Measurements from ENCODE around the gene AFAP1L2. TPM values are rescaled to one million over a fixed set of nuclear protein-coding genes. Genes with fewer than 3 reads are reported as not detected.

The AFAP1L2 gene
- total RNA-seq, 2 experiments from 2014 or later, result 2.3 to 8.6 TPM

- H4K20me1 ChIP-seq (ENCODE audit: insufficient read depth, low read length), result no peaks in the 10 kb centered on the region
- DNase-seq (ENCODE audit: low spot score), result no peak
- H3K4me1 ChIP-seq (ENCODE audit: insufficient read depth, low read length, poor library complexity, severe bottlenecking), result no peaks in the 10 kb centered on the region
- no peak overlapping the region for H3K27ac ChIP-seq (ENCODE audit: low read depth, low read length, poor library complexity, severe bottlenecking)
- TF ChIP-seq CTCF (conservative IDR thresholded peaks at IDR 0.05; ENCODE audit: low read length), result no peak
- TF ChIP-seq EZH2phosphoT487 (IDR thresholded peaks at IDR 0.05; ENCODE audit: borderline replicate concordance, low read depth, low read length), result no peak
- H2AFZ ChIP-seq (ENCODE audit: low read length), result no peak overlapping the region
- H3K9me3 ChIP-seq (ENCODE audit: low read length), result no peaks in the 10 kb centered on the region
- ChIA-PET CTCF (ENCODE audit: unreplicated experiment) (no interaction called here), POLR2A (interaction anchor here (0.7 kb wide), 1 partner anchor 265 kb away, joined by 3 read pairs; no protein-coding TSS in a partner anchor)
- BruUV-seq (replicated peaks), result no TSS peak
- H3K9me2 ChIP-seq (ENCODE audit: insufficient read depth, low read length), result no peaks in the 10 kb centered on the region
- no peak overlapping the region for H3K4me3 ChIP-seq (ENCODE audit: low read depth, low read length, poor library complexity, severe bottlenecking)
- intact Hi-C loops (cut with micrococcal nuclease; ENCODE audit: unreplicated experiment), result no loop called here
- no peaks in the 10 kb centered on the region for H3K79me2 ChIP-seq (ENCODE audit: insufficient read depth, low read depth, low read length)
- H3K36me3 ChIP-seq (ENCODE audit: insufficient read depth, low read length), result no peaks in the 10 kb centered on the region
- H3K4me2 ChIP-seq (ENCODE audit: low read length), result no peak overlapping the region
Observed at GRCh38 chr10:114368057-114368391, 36.3 kb downstream of the AFAP1L2 start.

- TF ChIP-seq EZH2phosphoT487 (IDR thresholded peaks at IDR 0.05; ENCODE audit: borderline replicate concordance, low read depth, low read length), result no peak
- TF ChIP-seq CTCF (conservative IDR thresholded peaks at IDR 0.05; ENCODE audit: low read length), result no peak
- intact Hi-C loops (cut with micrococcal nuclease; ENCODE audit: unreplicated experiment), result no loop called here
- CTCF ChIA-PET (ENCODE audit: unreplicated experiment), result no interaction called here
- no peaks in the 10 kb centered on the region for H3K9me3 ChIP-seq (ENCODE audit: low read length)
- H3K27ac ChIP-seq (ENCODE audit: low read depth, low read length, poor library complexity, severe bottlenecking), result no peak overlapping the region
- H3K79me2 ChIP-seq (ENCODE audit: insufficient read depth, low read depth, low read length), result no peaks in the 10 kb centered on the region
- H3K4me1 ChIP-seq (ENCODE audit: insufficient read depth, low read length, poor library complexity, severe bottlenecking), result no peaks in the 10 kb centered on the region
- H2AFZ ChIP-seq (ENCODE audit: low read length), result no peak overlapping the region
- no peaks in the 10 kb centered on the region for H3K36me3 ChIP-seq (ENCODE audit: insufficient read depth, low read length)
- DNase-seq (ENCODE audit: low spot score), result no peak
- no peak overlapping the region for H3K4me3 ChIP-seq (ENCODE audit: low read depth, low read length, poor library complexity, severe bottlenecking)
- POLR2A ChIA-PET, result interaction anchor here (0.6 kb wide), 2 partner anchors 52 to 668 kb away, joined by 3 read pairs; no protein-coding TSS in a partner anchor
- H3K4me2 ChIP-seq (ENCODE audit: low read length), result no peak overlapping the region
- BruUV-seq (replicated peaks), result no TSS peak
- H4K20me1 ChIP-seq (ENCODE audit: insufficient read depth, low read length), result no peaks in the 10 kb centered on the region
- no peaks in the 10 kb centered on the region for H3K9me2 ChIP-seq (ENCODE audit: insufficient read depth, low read length)
Observed at GRCh38 chr10:114367351-114368056, 36.8 kb downstream of the AFAP1L2 start.

GRCh38 chr10:114364726-114365125 is 39.6 kb downstream of the AFAP1L2 start:
- CTCF ChIA-PET (ENCODE audit: unreplicated experiment), result no interaction called here
- no TSS peak for BruUV-seq (replicated peaks)

More at GRCh38 chr10:114364726-114365125, 39.6 kb downstream of the AFAP1L2 start:
- no peak overlapping the region for H3K4me2 ChIP-seq (ENCODE audit: low read length)
- no peak overlapping the region for H3K4me3 ChIP-seq (ENCODE audit: low read depth, low read length, poor library complexity, severe bottlenecking)
- POLR2A ChIA-PET, result interaction anchor here (0.5 to 0.6 kb wide), 2 partner anchors 240 to 1653 kb away, joined by 3 read pairs; no protein-coding TSS in a partner anchor
- DNase-seq (ENCODE audit: low spot score), result no peak
- H3K36me3 ChIP-seq (ENCODE audit: insufficient read depth, low read length), result no peaks in the 10 kb centered on the region
- H3K4me1 ChIP-seq (ENCODE audit: insufficient read depth, low read length, poor library complexity, severe bottlenecking), result no peaks in the 10 kb centered on the region
- H2AFZ ChIP-seq (ENCODE audit: low read length), result no peak overlapping the region
- no peaks in the 10 kb centered on the region for H3K9me3 ChIP-seq (ENCODE audit: low read length)
- no peak overlapping the region for H3K27ac ChIP-seq (ENCODE audit: low read depth, low read length, poor library complexity, severe bottlenecking)
- no peaks in the 10 kb centered on the region for H3K9me2 ChIP-seq (ENCODE audit: insufficient read depth, low read length)
- no peaks in the 10 kb centered on the region for H3K79me2 ChIP-seq (ENCODE audit: insufficient read depth, low read depth, low read length)
- TF ChIP-seq EZH2phosphoT487 (IDR thresholded peaks at IDR 0.05; ENCODE audit: borderline replicate concordance, low read depth, low read length) (no peak), CTCF (conservative IDR thresholded peaks at IDR 0.05; ENCODE audit: low read length) (no peak)
- H4K20me1 ChIP-seq (ENCODE audit: insufficient read depth, low read length), result no peaks in the 10 kb centered on the region
- intact Hi-C loops (cut with micrococcal nuclease; ENCODE audit: unreplicated experiment), result no loop called here
